NCI-H1436 treated with DMSO at 0.1 percent for 48 hours (cell line): ENCODE measurements around the gene C10orf71.

Experiments used
- DNase-seq: peaks from one replicate; lab custom pipeline; 2025; lab: John Stamatoyannopoulos, UW

Gene C10orf71

DNA sequence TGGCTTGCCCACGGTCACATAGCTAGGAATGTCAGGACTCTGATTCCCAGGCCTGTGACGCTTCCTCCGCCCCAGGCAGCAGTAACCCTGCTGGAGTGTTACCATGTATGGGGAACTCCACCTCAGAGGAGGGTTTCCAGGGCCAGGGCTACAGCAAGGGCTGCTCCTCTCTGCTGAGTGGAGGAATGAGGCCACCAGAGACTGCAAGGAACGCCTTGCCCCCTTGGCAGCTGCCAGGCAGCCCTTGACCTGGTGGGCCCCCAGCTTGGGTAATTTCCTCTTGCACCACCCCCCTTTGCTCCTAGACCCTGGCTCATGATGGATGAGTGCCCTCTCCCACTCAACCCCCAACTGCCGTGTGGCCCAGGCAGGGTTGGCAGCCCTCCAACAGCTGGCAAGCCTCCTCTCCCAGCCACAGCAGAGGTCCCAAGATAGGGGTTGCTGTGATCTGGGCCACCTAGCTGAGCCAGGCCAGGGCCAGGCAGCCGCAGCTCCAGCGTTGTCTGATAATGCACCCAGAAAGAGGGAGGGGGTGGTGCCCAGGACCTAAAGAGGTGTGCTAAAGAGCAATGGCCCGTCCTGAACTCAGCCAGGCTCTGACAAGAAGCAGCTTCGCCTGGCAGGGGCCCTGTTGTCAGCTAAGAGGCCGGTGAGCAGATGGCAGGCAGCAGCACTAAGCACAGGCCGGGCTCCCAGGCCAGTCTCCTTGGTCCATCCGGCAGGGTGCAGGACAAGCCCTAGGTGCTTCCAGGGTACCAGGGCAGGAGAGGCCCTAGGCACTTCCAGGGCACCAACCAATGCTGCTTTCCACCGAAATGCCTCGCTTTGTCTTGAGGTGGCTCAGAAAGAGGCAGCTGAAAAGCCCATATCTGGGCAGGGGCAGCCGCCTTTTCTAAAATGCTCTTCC, 61.6 kb downstream of the C10orf71 start:
- DNase-seq: no peak

DNA sequence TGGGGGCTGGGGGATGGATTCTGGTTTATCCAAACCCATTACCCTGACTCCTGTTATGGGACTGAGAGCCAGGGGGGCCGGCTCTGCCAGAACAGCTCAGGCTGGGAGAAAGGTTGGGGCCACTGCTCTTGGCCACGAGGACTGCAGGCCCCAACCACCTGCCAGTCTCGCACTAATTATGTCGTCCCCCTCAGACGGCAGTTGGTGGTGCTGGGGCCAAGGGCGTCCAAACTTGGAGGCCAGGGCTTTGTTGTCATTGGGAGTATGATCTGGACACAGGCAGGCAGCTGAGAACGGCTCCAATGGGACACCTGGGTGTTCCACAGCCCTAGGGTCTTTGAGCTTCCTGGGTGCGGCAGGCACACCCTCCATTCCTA, 62.2 kb downstream of the C10orf71 start:
- DNase-seq: no peak

- DNase-seq: no peak
These were observed 63.0 kb downstream of the C10orf71 start for GRCh38 chr10:49361735-49362568.

DNA sequence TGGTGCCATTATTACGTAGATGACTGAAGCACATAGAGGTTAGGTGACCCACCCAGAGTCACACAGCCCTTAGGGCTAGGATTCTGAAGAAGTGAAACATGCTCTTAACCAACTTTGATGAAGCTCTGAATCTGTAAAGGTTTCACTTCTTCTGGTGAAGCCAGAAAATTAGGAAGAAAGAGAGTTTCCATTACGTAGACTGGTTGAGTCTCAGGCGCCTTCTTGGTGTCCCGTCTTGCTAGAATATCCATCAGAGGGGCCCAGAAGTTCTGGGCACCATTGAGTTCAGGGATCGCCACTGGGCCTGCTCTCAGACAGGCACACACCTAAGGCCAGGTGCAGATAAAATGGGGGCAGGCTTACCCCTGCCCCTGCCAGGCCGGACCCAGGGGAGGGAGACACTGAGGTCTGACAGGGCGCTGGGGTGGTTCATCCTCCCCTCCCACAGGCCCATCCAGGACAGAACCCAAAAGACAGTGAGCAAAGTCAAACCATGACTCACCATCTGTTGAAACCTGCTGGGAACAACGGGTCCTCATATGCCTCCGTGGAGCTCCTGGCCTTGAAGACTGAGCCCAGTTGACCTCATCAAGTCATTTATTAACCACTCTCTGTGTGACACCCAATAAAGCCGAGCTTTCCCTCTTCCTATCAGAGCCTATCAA, 63.8 kb downstream of the C10orf71 start:
- DNase-seq: no peak

DNA sequence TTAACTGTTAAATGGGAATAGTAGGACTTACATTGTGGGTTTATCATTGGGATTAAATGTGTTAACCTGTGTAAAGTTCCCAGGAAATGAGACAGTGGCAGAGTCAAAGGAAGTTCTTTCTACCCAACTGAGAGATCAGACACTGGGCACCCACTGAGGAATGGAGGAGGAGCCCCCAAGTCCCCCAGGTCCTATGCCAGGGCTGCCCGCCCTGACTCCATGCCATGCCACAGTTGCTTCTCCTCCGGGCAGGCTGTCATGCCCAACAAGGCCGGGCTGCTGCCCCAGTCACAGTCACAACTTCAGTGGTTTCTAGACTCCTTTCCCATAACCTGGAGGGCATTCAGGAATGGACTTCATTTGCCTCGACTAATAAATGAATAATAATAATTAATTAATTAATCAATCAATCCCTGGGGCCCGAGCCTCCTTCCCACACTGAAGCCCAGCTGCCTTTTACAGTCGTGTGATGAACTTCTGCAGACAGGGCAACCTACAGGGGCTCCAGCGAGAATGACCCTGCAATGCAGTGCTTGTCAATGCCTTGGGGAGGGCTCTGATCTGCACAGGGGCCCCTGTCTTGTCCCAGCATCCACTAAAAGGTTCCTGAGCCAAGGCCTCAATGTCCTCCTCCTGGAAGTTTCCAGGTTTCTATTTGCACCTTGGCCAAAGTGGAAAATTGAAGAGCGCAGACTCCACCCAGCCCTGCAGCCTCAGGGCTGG, 64.5 kb downstream of the C10orf71 start:
- no peak for DNase-seq

DNA sequence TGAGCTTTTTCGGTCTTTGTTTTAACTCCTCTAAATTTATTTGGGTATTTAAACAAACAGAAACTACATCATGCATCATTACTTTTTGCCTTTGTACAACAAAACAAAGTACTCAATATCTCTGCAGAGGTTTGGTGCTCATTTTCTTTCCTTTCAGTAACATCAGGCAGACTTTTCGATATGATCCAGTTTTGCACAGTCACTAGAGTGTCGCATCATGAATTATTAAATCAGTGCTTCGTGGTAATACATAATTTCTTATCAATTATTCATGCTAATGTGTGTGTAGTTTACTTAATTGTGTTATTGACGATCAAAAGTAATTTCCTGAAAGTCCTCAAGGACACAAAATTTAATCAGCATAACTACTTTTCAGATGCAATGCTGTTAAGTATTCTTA, 65.1 kb downstream of the C10orf71 start:
- no peak for DNase-seq

DNA sequence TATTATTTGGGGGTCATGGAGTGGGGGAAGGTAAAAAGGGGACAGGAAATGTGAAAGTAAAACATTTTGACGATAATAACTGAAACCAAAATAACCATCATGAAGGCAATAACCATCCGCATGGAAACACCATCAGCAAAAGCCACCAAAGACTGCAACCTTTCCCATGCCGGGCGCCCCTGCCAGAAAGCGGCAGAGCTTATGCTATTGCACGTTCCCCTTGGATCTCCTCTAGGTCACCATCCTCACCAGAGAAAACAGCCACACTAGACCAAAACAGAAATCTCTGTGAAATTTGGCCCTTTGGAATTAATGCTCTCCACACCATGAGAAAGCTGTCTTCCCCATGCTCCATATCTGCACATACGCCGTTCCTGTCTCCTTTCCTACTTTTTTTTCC, 65.8 kb downstream of the C10orf71 start:
- DNase-seq: no peak

DNA sequence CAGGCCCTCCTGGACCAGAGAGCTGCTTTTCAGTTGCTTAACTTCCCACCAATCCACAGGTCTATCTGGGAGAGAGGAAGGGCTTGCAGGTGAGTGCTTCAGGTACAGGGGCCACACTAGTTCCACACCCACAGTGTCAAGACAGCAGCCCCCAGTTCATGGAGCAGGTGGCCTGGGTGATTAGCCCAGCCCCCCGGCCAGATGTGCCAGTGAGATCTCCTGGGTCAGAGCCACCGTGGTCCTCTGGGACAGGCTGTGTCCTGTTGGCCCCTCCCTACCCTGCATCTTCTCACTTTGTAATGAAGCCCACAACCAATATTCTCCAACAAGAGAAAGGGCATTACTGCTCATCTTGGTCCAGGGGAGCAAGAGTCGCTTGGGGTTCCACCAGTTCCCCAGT, 66.3 kb downstream of the C10orf71 start:
- DNase-seq: no peak

DNA sequence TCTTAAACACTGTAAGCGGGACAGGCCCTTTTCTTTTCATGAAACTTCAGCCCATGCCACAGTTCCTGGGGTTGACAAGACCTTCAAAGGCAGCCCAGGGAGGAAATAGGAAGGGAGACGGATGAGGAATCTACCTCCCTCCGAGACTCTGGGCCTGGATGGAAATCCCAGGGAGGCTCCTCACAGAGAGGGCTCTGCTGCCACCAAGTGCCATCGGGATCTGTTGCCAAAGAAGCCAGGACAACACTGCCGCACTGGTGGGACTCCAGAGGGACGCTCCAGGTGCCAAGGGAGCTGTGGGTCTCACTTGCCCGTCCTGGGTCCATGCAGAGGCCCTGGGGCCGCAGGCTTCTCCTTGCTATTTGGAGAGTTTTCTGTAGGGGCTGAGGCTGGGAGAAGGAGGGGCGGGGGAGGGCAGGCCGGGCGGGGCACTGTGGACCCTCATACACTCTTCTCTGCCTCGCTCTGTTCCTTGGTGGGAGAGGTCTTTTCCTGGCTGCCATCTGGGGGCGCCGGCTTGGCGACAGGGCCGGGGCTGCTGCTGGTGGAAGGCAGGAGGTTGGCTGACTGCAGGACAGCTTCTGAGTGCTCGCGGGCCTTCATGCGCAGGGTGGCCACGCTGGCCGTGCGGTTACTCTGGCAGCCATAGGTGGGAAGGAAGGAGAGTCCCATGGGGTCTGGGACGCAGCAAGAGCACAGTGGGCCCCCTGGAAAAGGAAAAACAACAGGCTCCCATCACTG, 66.9 kb downstream of the C10orf71 start:
- no peak for DNase-seq

- no peak for DNase-seq
These were observed 67.5 kb downstream of the C10orf71 start for GRCh38 chr10:49366460-49366859.

GRCh38 chr10:49367600-49367999, 68.6 kb downstream of the C10orf71 start:
- no peak for DNase-seq

DNA sequence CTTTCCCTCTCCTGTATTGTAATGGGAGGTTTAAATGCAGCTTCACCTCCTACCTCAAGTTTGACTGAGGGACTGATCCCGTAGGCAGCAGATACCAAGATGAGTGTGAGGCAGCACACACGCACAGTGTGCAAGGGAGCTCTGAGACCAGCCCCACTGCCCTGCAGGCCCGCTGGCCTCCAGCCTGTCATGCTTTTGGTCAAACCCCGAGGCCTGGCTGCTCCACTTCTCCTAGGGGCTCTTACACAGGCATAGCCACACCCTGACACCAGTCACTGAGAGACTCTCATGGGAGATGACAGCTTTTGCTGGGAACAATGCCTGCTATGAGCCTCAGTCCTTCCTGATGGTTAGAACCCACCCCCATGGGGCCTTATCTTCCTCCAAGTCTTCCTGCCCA, 69.3 kb downstream of the C10orf71 start:
- no peak for DNase-seq

DNA sequence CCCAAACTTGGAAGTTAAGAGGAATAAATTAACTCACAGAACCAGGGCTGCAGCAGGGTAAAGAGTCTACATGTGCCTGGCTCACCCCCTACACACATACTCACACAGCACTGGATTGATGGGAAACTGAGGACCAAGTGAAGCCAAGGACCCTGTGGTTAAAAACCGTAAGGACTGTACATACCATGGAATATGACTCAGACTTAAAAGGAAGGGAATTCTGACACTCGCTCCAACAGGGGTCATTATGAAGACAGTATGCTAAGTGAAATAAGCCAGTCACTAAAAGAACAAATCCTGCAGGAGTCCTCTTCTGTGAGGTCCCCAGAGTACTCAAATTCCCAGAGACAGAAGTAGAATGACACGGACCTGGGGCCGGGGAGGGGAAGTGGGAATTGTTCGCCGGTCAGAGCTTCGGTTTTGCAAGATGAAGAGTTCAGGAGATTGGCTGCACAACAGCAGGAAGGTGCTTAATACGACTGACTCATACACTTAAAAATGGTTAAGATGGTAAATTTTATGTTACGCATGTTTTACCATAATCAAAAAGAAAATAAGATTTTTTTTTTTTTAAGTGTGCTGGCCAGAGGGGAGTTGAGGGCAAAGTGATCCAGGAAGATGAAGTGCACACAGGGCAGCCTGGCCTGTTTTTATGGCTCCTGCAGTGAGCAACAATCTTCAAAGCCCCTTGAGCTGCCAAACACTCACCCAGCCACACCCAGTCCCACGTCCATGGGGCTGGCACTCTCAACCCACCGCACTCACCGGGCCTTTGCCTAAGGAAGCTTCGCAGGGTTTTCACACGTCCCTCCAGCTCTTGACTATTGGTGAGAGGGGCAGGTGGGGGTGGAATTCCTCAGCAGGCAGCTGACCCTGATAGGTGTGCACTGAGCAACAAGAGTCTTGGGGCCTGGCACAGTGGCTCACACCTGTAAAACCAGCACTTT, 70.5 kb downstream of the C10orf71 start:
- DNase-seq: no peak

DNA sequence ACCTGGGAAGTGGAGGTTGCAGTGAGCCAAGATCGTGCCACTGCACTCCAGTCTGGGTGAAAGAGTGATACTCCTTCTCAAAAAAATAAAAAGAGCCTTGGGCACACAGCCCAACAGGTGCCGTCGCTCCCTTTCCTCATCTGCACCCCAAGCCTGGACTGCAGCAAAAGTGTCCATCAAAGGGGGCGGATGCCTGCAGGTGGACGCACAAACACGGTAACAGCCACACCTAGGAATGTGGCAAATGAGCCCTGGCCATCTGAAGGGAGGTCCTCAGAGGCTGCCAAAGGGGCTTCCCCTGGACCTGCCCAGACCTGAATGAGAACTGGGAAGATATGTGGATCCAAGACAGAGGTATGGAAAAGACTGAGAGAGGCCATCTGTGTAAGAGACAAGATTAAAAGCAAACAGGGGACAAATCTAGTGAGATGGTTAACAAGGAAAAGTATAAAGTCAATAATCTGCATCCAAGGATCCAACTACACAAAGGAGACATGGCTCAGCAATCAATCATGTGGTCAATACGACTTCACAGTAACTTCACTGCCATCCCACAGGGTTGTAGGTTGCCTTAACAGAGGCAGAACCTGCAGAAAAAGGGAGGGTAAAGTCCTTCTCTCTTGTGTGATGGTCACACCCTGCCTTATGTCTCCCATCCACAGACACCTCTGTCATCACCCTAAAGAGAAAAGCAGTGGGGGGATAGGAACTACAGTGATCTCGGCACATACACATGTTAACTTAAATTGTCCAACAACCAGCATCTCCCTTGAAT, 71.5 kb downstream of the C10orf71 start:
- no peak for DNase-seq

DNA sequence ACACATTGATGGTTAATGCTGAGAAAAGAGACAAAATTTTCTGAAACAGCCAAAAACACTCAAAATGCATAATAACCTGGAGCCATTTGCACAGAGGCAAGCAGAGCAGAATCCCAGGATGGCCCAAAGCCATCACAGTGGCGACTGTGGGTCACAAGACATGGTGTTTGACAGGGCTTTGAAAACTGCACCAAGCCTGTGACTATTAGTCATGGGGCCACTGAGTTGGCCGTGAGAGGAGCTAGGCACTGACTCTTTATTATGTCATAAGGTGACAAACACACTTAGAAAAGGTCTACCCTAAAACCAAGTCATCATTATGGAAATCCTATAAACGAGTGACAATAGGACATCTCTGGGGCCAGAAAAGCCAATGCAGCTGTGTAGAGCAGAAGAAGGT, 73.0 kb downstream of the C10orf71 start:
- DNase-seq: no peak

GRCh38 chr10:49373361-49373760, 74.4 kb downstream of the C10orf71 start:
- DNase-seq: no peak

GRCh38 chr10:49374740-49375139, 75.8 kb downstream of the C10orf71 start:
- DNase-seq: no peak

GRCh38 chr10:49375611-49376010, 76.6 kb downstream of the C10orf71 start:
- no peak for DNase-seq
